Immature natural killer cell (primary cell): Measurements from ENCODE around the gene COL4A5. TPM values are rescaled to one million over a fixed set of nuclear protein-coding genes. Genes with fewer than 3 reads are reported as not detected.
"Not testable (repeated sequence)": the region's sequence is repeated elsewhere in the genome, so short reads cannot be mapped to it uniquely, and the experiment has no call there.

Source experiments
- DNase-seq, 3 donors: peaks; one replicate each; pipeline ENCODE4 v3.0.0; 2022; ENCODE audit warnings: mixed read lengths in 1 of 3
- H3K27ac Mint-ChIP-seq, 6 donors: one replicate each; pipeline ENCODE4 v1.8.0; 2020; ENCODE audit warnings: mixed read lengths in 6 of 6, mild to moderate bottlenecking in 5 of 6, inconsistent platforms in 4 of 6, moderate library complexity in 3 of 6
- H3K27me3 Mint-ChIP-seq, 3 donors: one replicate each; pipeline ENCODE4 v1.8.0; 2020 to 2021; ENCODE audit warnings: low read depth in 3 of 3, mild to moderate bottlenecking in 3 of 3, mixed read lengths in 3 of 3, moderate library complexity in 3 of 3, inconsistent platforms in 1 of 3
- H3K36me3 Mint-ChIP-seq, 3 donors: one replicate each; pipeline ENCODE4 v1.8.0; 2020; ENCODE audit warnings: mixed read lengths in 3 of 3, inconsistent platforms in 2 of 3, mild to moderate bottlenecking in 2 of 3
- H3K4me1 Mint-ChIP-seq, 2 donors: one replicate each; pipeline ENCODE4 v1.8.0; 2020; ENCODE audit warnings: inconsistent platforms in 2 of 2, mild to moderate bottlenecking in 2 of 2, mixed read lengths in 2 of 2, moderate library complexity in 1 of 2
- H3K4me3 Mint-ChIP-seq, 5 donors: one replicate each; pipeline ENCODE4 v1.8.0; 2020; ENCODE audit warnings: mild to moderate bottlenecking in 5 of 5, mixed read lengths in 5 of 5, inconsistent platforms in 3 of 5, moderate library complexity in 3 of 5
- H3K9me3 Mint-ChIP-seq, 6 donors: one replicate each; pipeline ENCODE4 v1.8.0; 2020; ENCODE audit warnings: mild to moderate bottlenecking in 6 of 6, mixed read lengths in 6 of 6, inconsistent platforms in 4 of 6, moderate library complexity in 3 of 6
- polyA plus RNA-seq, 3 donors: library from polyadenylated mRNA; unstranded; fragments of 300-500 nt; fragmentation: Illumina TruSeq; gene quantifications; one replicate each; pipeline ENCODE4 v1.2.3, GENCODE V29; 2021

COL4A5 gene
- polyA plus RNA-seq, 3 donors from 2014 or later, result not detected

DNA sequence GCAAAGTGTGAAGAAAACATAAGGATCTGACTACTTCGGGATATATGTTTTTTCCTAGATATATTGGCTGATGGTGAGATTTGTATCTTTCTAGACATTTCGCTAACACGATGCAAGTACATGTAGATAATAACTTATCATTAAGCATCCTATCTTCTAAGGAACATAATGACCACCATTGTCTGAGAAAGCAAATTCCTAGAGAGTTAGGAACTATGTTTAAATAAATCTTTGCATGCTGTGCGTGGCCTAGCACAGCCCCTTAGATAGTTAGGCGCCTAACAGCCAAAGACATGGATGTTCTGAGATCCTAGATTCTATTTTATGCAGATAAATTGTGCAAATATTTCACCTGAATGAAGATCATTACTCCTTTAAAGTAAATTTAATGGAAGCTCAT, 4.4 kb upstream of the COL4A5 start:
- Mint-ChIP-seq H3K4me1 (no peaks in the 10 kb centered on the region), H3K9me3 (peaks cover 0 to 3% (median 0%) of the 10 kb centered on the region in 6 donors), H3K27me3 (peaks cover 5 to 19% (median 5%) of the 10 kb centered on the region in 3 donors), H3K4me3 (no peak overlapping the region), H3K36me3 (no peaks in the 10 kb centered on the region), H3K27ac (no peak overlapping the region)
- DNase-seq, result no peak

DNA sequence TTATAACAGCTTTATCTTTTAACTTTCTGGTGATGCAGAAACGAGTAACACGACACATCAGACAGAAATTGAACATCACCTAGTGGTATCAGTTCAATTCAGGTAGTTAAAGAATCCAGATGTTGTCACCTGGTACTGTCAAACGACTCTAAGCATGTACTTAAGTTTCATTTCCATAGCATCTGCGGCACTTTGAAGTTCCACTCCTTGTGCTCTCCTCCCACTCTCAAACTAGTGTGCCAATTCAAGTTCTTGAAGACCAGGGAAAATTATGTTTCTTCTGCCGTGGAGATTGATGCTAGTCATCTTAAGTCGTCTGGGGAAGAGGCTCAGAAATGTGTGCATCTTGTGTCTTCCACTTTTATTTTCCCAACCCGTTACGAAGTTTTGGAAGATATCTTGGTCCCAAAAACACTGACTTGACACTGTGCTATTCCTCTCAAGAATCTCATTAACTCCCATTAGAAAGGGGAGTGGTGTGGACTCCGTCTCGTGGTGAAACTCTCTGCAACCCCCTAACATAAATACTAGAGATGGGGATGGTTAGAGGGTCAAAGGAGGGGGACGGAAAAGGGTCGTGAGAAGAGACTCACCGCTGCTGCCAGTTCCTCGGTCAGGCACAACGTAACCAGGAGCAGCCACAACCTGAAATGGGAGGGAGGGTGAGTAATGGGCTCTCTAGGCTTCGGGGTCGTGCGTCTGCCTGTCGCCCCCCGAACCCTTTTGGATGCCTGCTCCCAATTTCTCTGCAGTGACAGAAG, 2.1 kb upstream of the COL4A5 start:
- H3K27ac Mint-ChIP-seq, result no peak overlapping the region
- no peaks in the 10 kb centered on the region for H3K4me1 Mint-ChIP-seq
- peaks cover 5 to 24% (median 5%) of the 10 kb centered on the region in 3 donors for H3K27me3 Mint-ChIP-seq
- peaks cover 0 to 5% (median 1%) of the 10 kb centered on the region in 6 donors for H3K9me3 Mint-ChIP-seq
- no peak overlapping the region for H3K4me3 Mint-ChIP-seq
- no peak for DNase-seq
- peaks cover 0 to 4% (median 0%) of the 10 kb centered on the region in 3 donors for H3K36me3 Mint-ChIP-seq

- peaks cover 0 to 5% (median 1%) of the 10 kb centered on the region in 6 donors for H3K9me3 Mint-ChIP-seq
- H3K36me3 Mint-ChIP-seq, result peaks cover 0 to 4% (median 0%) of the 10 kb centered on the region in 3 donors
- H3K4me3 Mint-ChIP-seq, result no peak within 1 kb of the TSS
- H3K4me1 Mint-ChIP-seq, result no peaks in the 10 kb centered on the region
- DNase-seq, result no peak
- H3K27ac Mint-ChIP-seq, result no peak within 1 kb of the TSS
- peaks cover 3 to 24% (median 5%) of the 10 kb centered on the region in 3 donors for H3K27me3 Mint-ChIP-seq
Observed at GRCh38 chrX:108438110-108438623, 1.5 kb upstream of the COL4A5 start, which contains the start of gene COL4A6. Gene COL4A6, minus strand, starts transcription at chrX:108438422. Its CDS starts 226 bp downstream, at chrX:108438196.

- no peak for DNase-seq
- no peak overlapping the region for H3K27ac Mint-ChIP-seq
- peaks cover 0 to 4% (median 0%) of the 10 kb centered on the region in 3 donors for H3K36me3 Mint-ChIP-seq
- H3K27me3 Mint-ChIP-seq, result peaks cover 4 to 21% (median 5%) of the 10 kb centered on the region in 3 donors
- peaks cover 0 to 5% (median 1%) of the 10 kb centered on the region in 6 donors for H3K9me3 Mint-ChIP-seq
- H3K4me3 Mint-ChIP-seq, result no peak overlapping the region
- H3K4me1 Mint-ChIP-seq, result no peaks in the 10 kb centered on the region
Observed at GRCh38 chrX:108439961-108440696, 491 bp downstream of the COL4A5 start.

GRCh38 chrX:108442901-108443464, 3.3 kb downstream of the COL4A5 start:
- H3K4me1 Mint-ChIP-seq, result no peaks in the 10 kb centered on the region
- no peak for DNase-seq
- H3K27me3 Mint-ChIP-seq, result peaks cover 2 to 14% (median 2%) of the 10 kb centered on the region in 3 donors
- peaks cover 0 to 4% (median 0%) of the 10 kb centered on the region in 3 donors for H3K36me3 Mint-ChIP-seq
- peaks cover 0 to 5% (median 1%) of the 10 kb centered on the region in 6 donors for H3K9me3 Mint-ChIP-seq
- H3K4me3 Mint-ChIP-seq, result no peak overlapping the region
- no peak overlapping the region for H3K27ac Mint-ChIP-seq

GRCh38 chrX:108447303-108447702, 7.7 kb downstream of the COL4A5 start:
- H3K4me3 Mint-ChIP-seq, result no peak overlapping the region

GRCh38 chrX:108453841-108454240, 14.2 kb downstream of the COL4A5 start:
- H3K27ac Mint-ChIP-seq, result no peak overlapping the region
- H3K9me3 Mint-ChIP-seq, result peaks cover 0 to 5% (median 0%) of the 10 kb centered on the region in 6 donors
- no peak overlapping the region for H3K4me3 Mint-ChIP-seq
- H3K4me1 Mint-ChIP-seq, result no peaks in the 10 kb centered on the region
- no peak for DNase-seq
- no peaks in the 10 kb centered on the region for H3K36me3 Mint-ChIP-seq
- peaks cover 0 to 2% (median 0%) of the 10 kb centered on the region in 3 donors for H3K27me3 Mint-ChIP-seq

More at GRCh38 chrX:108447303-108447702, 7.7 kb downstream of the COL4A5 start:
- Mint-ChIP-seq H3K27me3 (peaks cover 0 to 2% (median 0%) of the 10 kb centered on the region in 3 donors), H3K36me3 (no peaks in the 10 kb centered on the region), H3K27ac (no peak overlapping the region), H3K9me3 (peaks cover 0 to 2% (median 0%) of the 10 kb centered on the region in 6 donors), H3K4me1 (no peaks in the 10 kb centered on the region)
- no peak for DNase-seq

GRCh38 chrX:108456971-108457477, 17.4 kb downstream of the COL4A5 start:
- H3K27me3 Mint-ChIP-seq, result peaks cover 0 to 2% (median 0%) of the 10 kb centered on the region in 3 donors
- H3K36me3 Mint-ChIP-seq, result no peaks in the 10 kb centered on the region
- no peak for DNase-seq
- peaks cover 0 to 5% (median 0%) of the 10 kb centered on the region in 6 donors for H3K9me3 Mint-ChIP-seq
- H3K4me1 Mint-ChIP-seq, result no peaks in the 10 kb centered on the region
- no peak overlapping the region for H3K4me3 Mint-ChIP-seq
- no peak overlapping the region for H3K27ac Mint-ChIP-seq

GRCh38 chrX:108464604-108465003, 25.0 kb downstream of the COL4A5 start:
- no peak overlapping the region for H3K4me3 Mint-ChIP-seq
- H3K27me3 Mint-ChIP-seq, result peaks cover 0 to 5% (median 3%) of the 10 kb centered on the region in 3 donors
- H3K9me3 Mint-ChIP-seq, result peaks cover 0 to 2% (median 0%) of the 10 kb centered on the region in 6 donors
- H3K4me1 Mint-ChIP-seq, result no peaks in the 10 kb centered on the region
- H3K36me3 Mint-ChIP-seq, result no peaks in the 10 kb centered on the region
- H3K27ac Mint-ChIP-seq, result no peak overlapping the region
- no peak for DNase-seq

DNA sequence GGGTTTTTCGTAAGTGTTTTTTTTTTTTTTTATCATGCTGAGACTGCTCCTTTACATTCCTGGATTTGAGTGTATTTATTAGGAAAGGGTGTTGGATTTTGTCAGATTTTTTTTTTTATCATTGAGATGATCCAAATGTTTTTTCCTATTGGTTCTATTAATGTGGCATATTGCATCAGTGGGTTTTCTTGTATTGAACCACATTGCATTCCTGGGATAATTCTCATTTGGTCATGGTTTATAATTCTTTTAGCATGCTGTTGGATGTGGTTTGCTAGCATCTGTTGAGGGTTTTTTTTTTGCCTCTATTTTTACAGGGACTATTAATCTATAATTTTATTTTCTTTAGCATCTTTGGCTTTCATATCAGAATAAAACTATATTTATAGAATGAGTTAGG, 28.8 kb downstream of the COL4A5 start:
- Mint-ChIP-seq H3K27ac (no peak overlapping the region), H3K4me3 (no peak overlapping the region), H3K27me3 (peaks cover 2 to 7% (median 3%) of the 10 kb centered on the region in 3 donors), H3K36me3 (no peaks in the 10 kb centered on the region), H3K4me1 (no peaks in the 10 kb centered on the region), H3K9me3 (peaks cover 0 to 3% (median 0%) of the 10 kb centered on the region in 6 donors)
- DNase-seq, result no peak

- Mint-ChIP-seq H3K9me3 (peaks cover 0 to 5% (median 0%) of the 10 kb centered on the region in 6 donors), H3K4me1 (no peaks in the 10 kb centered on the region), H3K27me3 (peaks cover 0 to 5% (median 2%) of the 10 kb centered on the region in 3 donors), H3K36me3 (no peaks in the 10 kb centered on the region), H3K4me3 (no peak overlapping the region), H3K27ac (no peak overlapping the region)
- no peak for DNase-seq
Observed at GRCh38 chrX:108473979-108474378, 34.3 kb downstream of the COL4A5 start.

DNA sequence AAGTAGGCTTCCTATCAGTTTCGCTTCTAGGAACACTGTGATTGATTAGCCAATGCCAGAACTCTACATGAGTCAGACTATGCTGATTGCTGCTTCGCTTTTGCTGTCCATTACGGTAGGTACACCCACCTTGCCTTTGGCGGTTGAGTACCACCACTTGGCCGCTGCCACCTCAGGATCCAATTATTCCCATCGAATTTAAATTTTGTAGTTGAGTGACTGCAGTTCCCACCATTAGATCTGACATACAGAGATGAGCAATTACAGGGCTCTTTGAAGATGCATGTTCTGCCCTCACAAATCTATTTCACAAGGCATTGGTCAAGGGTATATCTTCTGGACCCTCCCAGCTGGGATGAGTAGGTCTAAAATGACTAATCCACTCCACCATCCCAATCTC, 41.9 kb downstream of the COL4A5 start:
- H3K27ac Mint-ChIP-seq, H3K9me3 Mint-ChIP-seq, H3K36me3 Mint-ChIP-seq, DNase-seq, H3K27me3 Mint-ChIP-seq, H3K4me1 Mint-ChIP-seq, H3K4me3 Mint-ChIP-seq: not testable (repeated sequence)

DNA sequence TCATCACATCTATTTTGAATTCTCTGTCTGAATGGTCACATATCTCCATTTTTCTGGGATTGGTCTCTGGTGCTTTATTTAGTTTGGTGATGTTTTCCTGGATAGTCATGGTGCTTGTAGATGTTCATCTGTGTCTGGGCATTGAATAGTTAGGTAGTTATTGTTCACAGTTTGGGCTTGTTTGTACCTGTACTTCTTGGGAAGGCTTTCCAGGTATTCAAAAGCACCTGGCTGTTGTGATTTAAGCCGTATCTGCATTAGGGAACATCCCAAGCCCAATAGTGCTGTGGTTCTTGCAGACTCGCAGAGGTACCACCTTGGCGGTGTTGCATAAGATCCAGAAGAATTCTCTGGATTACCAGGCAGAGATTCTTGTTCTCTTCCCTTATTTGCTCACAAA, 44.6 kb downstream of the COL4A5 start:
- peaks cover 0 to 3% (median 0%) of the 10 kb centered on the region in 3 donors for H3K27me3 Mint-ChIP-seq
- no peaks in the 10 kb centered on the region for H3K4me1 Mint-ChIP-seq
- no peak for DNase-seq
- no peak overlapping the region for H3K27ac Mint-ChIP-seq
- H3K36me3 Mint-ChIP-seq, result no peaks in the 10 kb centered on the region
- peaks cover 0 to 5% (median under 1%) of the 10 kb centered on the region in 6 donors for H3K9me3 Mint-ChIP-seq
- no peak overlapping the region for H3K4me3 Mint-ChIP-seq
